ENCODE data around the gene TNFRSF11A.

The TNFRSF11A gene

DNA sequence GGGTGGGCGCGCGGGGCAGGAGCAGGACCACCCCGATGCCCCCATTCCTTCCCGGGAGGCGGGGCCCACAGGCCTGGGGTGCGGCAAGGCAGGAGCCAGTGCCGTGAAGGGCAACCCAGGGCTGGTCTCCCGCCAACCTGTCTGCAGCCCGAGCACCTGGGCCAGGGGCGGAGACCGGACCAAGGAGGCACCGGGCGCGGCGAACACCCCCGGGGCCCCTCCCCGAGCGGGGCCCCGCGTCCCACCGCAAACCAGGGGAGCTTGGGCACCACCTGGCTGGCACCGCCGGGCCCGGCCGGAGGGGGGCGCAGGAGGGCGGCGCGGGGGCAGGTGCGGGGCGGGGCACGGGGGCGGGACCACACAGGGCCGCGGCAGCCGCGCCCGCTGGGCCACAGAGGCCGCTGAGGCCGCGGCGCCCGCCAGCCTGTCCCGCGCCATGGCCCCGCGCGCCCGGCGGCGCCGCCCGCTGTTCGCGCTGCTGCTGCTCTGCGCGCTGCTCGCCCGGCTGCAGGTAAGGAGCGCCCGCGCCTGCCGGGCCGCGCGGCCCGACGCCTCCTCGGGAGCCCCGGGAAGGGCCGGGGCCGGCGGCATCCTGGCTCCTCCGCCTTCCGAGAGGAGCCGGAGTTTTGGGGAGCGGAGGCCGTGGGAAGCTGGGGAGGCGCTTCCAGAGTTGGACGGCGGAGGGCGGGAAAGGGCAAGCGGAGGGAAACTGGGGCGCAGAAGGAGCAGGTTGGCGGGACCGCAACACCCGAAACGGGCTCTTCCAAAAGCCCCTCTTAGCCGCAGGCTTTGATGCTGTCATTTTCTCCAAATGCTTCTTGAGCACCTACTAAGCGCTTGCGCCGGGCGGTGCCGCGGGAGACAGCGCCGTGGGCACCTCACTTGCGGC is at the start of gene TNFRSF11A:
Gene TNFRSF11A, plus strand, starts transcription at position 394 of the 889 bp plus-strand sequence. Its CDS starts 43 bp downstream, at position 437.
- DNase-seq (ENCODE audit: low read depth in 2 of 3, low spot score in 1 of 3) = peak in 2 of 3 donors; percentile 48 to 55

DNA sequence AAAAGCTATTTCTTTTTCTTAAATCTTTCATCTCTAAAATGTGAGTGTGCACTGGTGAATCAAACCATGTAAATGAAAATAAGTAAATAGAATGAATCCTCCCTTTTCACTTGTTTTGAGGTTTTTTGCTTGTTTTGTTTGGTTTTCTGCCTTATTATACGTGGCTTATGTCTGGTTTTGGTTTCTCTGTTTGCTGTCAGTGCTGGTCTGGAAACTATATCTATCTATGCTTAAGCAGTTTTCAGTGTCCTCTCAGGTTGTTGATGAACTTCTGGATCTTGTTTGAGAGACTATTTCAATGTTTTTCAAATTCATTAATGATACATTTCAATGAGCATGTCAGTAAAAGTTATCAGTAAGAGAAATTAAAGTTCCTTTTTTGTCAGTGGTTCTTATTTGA is 48.1 kb upstream of the TNFRSF11A start:
- DNase-seq (ENCODE audit: low read depth in 2 of 3, low spot score in 1 of 3) = no peak

DNA sequence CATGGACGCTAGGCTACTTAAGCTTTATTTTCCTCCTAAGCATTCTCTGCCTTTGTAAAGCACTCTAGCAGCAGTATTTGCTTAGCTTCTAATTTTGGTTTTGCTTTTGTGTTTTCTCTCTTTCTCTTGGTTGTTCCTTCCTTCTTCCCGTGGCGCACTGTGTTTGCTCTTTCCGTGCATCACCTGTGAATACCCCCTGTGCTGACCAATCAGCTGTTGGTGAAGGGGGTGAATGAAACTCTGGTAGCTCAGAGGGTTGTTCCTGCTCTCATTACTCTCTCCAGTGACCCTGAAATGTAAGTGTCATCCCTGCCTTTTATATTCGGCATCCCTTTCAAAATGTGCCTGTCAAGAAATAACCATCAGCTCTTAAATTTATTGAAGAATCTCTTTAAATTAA is 45.5 kb upstream of the TNFRSF11A start:
- no peak for DNase-seq (ENCODE audit: low read depth in 2 of 3, low spot score in 1 of 3)

DNA sequence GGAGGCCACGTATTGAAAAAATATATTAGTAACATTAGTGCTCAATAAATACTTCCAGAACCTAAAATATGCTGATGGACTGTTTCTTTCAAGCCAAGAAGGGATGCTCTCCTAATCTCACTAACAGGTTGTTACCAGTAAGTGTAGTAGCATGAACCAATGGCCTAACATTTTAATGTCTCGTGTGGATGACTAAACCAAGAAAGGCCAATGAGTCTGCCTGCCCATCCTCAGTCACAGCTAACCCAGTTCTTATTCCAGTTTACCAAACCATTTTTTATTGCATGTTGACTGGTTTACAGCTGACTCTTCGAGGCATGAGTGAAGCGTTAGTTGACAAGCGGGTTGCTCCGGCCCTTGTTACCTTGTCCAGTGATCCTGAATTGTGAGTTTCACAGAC is 45.1 kb upstream of the TNFRSF11A start:
- no peak for DNase-seq (ENCODE audit: low read depth in 2 of 3, low spot score in 1 of 3)

DNA sequence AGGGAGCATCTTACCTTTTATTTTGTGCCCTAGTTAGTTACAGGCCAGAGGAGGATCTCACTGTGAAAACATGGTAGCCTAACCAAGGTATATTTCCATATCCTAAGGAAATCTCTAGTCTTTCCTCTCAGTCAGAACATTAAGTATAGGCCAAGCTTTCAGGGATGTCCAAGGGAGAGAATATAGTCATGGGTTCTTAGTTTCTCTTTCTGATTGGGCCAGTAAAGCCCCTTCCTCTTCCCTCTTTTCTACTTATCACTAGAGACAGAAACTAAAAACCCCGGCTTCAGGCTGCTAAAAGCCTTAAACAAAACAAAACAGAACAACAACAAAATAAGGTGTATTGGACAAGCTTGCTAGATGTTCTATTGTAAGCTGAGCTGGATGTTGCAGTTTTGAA is 44.3 kb upstream of the TNFRSF11A start:
- no peak for DNase-seq (ENCODE audit: low read depth in 2 of 3, low spot score in 1 of 3)

DNA sequence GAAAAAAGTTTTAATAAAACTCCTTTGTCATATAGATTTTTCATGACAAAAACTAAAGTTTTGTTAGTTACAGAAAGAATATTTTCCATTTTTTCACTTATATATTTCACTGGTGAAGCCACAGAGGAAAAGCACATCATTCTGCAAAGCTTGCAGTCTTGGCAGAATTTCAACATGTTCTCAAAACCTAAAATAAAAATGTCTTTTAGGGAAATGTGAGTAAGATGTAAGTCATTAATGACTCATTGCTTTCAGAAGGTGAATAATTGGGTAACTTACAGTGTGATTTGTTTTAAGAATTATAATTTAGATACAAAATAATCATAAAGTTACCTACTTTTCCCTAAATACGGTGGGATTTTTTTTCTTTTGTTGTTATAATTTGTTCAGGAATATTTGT is 43.4 kb upstream of the TNFRSF11A start:
- no peak for DNase-seq (ENCODE audit: low read depth in 2 of 3, low spot score in 1 of 3)

DNA sequence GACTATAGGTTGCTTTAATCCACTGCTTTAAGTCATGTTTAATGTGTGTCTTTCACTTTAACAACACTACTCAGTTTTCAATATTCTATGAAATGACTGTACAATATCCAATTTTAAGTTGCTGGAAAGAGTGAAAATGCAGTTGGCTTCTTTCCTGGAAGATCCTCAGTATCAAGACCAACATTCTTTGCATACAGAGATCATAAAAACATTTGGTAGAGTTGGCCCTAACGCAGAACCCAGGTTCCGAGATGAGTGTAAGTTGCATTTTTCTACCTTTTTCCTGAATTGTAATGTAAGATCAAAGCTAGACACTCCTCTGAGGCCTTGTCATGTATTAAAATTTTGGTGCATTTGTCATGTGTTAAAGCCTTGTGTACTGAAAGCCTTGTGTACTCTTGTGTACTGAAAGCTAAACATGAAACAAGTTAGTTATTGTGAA is 42.9 kb upstream of the TNFRSF11A start:
- DNase-seq (ENCODE audit: low read depth in 2 of 3, low spot score in 1 of 3) = no peak

DNA sequence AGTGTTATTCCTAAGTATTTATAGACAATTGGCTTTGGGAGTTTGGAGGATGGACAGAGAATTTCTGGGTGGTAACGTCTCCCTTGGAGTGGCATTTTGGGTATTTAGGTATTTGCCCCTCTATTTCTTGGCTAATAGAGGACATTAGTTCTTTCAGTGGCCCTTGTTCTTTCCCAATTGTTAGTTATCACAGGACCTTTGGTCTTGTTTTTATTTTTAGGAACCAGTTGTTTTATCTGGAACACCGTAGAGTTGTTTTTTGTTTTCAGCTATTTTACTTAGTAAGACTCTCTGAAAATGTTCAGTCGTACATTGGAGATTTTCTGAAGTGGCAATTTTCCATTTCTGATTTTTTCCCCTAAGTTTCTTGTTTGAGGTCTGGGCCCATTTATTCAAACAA is 40.5 kb upstream of the TNFRSF11A start:
- DNase-seq (ENCODE audit: low read depth in 2 of 3, low spot score in 1 of 3) = no peak

DNA sequence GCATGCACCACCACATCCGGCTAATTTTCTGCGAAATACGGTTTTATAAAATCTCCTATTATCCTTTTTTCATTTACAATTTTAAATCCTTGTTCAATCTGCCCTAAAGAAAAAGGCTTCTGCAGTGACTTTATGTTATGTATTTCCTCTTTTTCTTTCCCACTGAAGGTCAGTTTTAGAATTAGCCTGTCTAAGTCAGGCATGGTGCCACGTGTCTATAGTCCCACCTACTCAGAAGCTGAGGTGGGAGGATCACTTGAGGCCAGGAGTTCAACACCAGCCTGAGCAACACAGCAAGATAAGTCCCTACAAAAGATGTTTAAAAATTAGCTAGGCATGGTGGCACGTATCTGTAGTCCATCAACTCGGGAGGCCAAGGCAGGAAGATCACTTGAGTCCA is 39.8 kb upstream of the TNFRSF11A start:
- DNase-seq (ENCODE audit: low read depth in 2 of 3, low spot score in 1 of 3) = no peak

DNA sequence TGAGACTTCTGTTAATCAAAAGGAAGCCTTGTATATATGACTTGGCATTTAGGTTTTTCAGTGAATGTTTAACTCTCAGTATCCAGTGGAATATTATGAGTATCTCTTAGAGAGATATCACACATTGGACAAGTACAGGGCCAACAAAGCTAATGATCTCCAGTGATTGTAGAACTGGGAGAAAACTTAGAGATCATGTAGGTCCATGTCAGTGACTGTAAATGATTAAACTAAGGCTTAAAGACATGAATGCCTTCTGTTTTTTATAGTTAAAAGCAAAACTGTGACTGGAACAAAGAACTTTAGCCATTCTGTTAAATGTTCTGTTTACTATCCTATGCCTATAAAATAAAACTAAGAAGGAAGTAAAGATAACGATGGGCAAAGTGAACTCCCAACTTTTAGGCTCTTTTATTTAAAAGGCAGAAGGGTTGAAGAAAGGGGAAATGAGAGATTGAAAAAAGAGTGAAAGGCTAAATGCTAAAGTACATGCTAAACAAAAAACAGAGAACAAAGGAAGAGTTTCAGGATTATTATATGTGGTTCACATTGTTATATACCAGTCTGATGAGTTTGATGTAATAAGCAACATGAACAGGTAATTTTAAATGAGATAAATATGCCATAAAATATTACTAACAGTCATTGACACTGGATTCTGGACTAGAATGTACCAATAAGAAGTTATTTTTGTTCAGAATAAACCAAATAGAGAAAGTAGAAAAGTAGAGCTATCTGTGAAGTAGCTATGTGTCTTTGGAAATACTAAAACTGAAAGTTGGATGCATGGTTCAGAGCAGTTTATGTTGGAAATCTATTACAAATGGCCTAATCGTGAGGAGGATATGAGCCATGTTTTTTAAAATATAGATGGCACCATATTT is 37.1 kb upstream of the TNFRSF11A start:
- DNase-seq (ENCODE audit: low read depth in 2 of 3, low spot score in 1 of 3) = no peak

DNA sequence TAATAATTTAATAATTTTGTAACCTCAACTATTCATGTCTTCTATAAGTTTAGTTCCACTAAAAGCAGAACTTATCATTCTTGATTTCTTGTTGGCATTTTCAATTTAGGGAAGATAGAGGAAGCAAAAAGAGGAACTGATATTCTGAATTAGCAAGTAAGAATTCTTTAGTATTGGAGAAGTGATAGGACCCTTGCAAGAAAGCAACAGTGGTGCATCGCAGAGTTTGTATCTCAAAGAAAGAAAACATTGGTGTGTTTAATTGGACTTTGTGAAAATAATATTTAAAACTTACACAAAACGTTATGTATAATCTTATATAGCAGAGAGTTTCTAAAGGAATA is 36.5 kb upstream of the TNFRSF11A start:
- no peak for DNase-seq (ENCODE audit: low read depth in 2 of 3, low spot score in 1 of 3)

DNA sequence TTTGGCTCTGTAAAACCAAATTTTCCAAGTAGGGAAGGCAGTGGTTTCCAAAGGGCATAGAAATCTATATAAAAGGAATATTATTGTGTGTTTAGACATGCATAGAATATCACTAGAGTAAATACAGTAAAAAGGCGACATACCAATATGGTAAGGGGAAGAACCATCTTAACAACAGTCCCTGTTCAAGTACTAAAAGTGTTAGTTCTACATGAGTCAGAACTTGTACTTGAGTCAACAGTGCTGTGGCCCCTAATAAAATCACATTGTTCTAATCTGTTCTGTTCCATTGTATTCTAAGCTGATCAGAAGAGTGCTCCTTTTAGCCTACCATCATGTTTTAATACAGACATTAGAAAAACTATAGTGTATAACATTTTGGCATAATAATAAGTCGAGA is 36.1 kb upstream of the TNFRSF11A start:
- DNase-seq (ENCODE audit: low read depth in 2 of 3, low spot score in 1 of 3) = no peak

DNA sequence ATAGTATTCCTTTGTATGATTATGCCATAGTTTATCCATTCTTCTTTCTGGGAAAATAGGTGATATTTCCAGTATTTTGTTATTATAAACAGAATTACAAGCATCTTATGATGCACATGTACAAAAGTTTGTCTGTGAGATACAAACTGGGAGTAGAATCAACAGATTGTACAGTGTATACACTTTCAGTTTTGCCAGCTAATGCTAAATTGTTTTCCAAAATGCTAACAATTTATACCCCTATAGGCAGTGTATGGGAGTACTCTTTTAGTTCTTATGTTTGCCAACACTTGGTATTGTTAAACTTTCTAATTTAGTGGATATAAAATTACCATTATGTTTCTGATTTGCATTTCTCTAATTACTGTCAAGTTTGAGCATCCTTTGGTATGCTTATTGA is 31.0 kb upstream of the TNFRSF11A start:
- DNase-seq (ENCODE audit: low read depth in 2 of 3, low spot score in 1 of 3) = no peak

DNA sequence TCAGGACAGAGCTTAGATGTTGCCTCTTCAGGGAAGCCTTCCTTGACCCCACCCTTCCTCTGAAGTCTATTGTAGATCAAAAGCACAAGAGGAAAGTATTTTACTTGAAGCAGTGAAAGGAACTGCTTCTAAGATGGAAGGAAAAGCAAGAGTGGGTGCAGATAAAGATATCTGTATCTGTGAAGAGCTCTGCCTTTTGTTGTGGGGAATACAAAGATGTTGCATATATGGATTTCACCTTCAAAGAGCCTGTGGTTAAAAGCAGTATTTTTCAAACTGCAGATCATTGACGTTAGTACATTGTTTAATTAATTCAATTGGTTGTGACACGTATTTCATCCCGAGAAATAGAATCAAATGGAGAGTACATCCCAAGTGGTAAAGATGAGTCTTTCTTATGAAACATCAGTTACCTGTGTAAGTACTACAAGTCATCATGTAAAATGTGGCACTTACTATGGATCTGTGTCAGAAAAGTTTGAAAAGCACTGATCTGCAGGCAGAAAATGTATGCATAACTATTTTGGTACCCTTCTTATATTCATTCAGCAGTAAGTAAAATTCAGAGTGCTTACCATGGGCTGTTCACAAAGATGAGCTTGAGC is 24.6 kb upstream of the TNFRSF11A start:
- DNase-seq (ENCODE audit: low read depth in 2 of 3, low spot score in 1 of 3) = no peak

DNA sequence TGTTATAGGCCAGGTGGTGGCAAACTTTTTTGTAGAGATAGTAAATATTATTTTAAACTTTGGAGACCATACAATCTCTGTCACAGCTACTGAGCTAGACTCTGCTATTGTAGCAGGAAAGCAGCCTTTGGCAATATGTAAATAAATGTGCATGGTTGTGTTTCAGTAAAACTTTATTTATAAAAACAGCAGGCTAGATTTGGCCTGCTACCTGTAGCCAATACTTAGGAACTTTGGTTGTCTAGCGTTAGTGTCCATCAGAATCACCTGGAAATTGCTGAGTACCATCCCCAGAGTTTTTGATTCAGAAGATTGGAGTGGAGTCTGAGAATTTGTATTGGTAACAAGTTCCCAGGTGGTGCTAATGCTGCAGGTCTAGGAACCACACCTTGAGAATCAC is 23.8 kb upstream of the TNFRSF11A start:
- no peak for DNase-seq (ENCODE audit: low read depth in 2 of 3, low spot score in 1 of 3)

DNA sequence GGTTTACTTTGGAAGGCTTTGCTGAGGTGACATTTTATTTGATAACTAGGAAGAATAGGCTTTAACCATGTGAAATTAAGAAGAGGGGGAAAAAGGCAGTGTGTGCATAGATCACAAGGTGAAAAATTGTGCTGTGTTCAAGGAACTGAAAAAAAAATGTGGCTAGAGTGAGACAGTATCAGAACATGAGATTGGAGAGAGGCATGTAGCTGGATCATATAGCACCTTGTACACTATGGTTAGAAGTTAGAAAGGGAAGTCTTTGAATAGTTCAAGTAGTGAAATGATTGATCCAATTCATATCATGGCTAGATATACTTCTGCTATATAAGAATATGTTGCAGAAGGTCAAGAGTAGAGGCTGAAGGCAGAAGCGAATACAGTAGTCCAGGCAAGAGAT is 12.3 kb upstream of the TNFRSF11A start:
- no peak for DNase-seq (ENCODE audit: low read depth in 2 of 3, low spot score in 1 of 3)

DNA sequence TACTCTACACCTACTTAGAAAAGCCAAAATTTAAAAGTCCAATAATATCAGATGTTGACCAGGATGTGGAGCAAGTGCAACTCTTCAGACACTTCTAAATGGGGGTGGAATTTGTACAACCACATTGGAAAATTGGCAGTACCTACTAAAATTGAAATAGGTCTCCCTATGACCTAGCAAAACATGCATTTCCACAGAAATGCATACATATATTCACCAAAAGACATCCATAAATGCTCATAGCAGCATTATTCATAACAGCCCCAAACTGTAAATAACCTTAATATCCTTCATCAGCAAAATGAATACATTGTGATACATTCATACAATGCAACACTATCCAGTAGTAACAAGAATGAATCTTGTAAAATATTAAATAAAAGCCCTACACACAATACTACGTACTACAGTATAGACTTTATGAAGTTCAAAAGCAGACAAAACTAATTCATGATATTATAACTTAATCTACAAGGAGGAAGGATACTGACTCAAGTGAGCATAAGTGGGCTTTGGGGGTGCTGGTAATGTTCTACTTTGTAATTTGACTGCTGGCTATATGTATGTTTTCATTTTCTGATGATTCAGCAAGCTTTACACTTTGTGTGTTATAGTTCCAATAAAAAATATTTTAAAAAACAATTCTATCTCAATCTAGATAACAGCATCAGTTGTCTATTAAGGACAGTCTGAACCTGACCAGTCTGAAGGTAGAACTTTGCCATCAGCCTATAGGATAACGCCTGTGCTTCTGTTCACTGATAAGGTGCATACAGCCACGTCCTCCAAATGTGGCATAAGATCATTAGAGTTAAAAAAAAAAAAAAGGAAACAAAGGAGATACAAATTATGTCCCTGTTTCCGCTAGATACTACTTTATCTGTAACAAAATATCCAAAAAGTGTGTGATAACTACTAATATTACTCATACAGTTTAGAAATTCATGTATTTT is 6.6 kb upstream of the TNFRSF11A start:
- DNase-seq (ENCODE audit: low read depth in 2 of 3, low spot score in 1 of 3) = no peak

DNA sequence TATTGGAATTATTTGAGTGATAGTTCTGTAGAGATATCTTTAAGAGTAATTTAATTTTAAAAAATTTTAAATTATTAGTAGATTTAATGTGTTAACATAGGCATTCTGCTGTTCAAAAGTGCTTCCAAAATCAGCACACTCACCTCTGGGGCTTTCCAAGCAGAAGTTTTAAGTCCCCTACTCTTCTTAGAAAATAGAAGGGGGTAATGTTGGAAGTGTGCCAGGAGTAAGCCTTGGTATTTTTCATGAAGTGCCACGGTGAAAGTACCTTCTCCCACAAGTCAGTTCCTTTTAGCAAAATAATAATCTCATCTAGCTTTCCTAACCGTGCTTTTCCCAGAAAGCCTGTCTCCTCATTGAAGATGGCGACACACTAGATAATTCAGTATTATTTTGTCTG is 3.9 kb upstream of the TNFRSF11A start:
- no peak for DNase-seq (ENCODE audit: low read depth in 2 of 3, low spot score in 1 of 3)

DNA sequence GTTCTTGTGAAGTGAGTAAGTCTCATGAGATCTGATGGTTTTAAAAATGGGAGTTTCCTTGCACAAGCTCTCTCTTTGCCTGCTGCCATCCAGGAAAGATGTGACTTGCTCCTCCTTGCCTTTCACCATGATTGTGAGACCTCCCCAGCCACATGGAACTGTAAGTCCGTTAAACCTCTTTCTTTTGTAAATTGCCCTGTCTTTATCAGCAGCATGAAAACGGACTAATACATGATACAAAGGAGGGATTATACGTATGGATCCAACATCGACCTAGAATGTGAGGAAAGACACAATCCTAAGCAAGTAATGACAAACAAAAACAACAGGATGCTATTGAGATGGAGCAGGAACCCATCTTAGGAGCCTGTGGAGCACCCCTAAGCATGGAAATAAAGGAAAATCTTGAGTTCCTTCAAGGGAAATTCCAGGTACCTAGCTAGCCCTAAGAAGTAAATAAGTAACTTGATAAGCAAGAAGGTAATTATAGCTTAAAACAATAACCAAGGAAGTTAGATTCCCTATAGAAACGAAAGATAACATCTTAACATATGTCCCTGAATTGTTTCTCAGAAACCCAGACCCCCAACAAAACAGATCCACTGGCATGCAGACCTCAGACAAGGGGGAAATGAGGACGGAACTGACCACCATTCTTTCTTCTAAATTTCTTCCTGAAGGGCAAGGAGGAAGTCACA is 1.5 kb upstream of the TNFRSF11A start:
- DNase-seq (ENCODE audit: low read depth in 2 of 3, low spot score in 1 of 3) = no peak

DNA sequence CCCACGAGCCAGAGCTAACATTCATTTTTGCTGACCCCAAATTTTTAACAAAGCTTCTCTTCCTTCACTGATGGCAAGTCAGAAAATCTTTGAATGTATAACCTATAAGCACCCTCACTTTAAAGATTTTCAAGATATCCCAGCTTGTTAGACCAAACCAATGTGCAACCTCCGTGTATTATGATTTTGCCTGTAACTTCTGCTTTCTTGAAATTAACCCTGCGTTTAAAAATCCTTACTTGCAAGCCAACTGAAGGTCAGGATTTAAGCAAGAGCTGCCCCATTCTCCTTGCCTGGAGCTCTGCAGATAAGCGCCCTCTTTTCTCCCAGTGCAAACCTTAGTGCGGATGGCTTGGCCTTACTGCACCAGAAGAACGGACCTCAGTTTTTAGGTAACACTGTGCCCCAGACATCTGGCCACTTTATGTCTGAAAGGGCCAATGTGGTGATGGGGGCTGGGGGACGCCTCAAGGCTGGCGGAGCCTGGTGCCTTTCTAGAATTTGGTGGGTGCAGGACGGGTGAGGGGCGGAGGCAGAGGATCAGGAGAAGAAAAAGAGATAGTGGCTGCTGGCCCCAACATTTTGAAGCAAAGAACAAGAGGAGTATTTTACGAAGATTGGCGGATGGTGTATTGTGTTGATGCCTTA is 805 bp upstream of the TNFRSF11A start:
- no peak for DNase-seq (ENCODE audit: low read depth in 2 of 3, low spot score in 1 of 3)
